ENCODE measurements around the gene OMD. TPM values are rescaled to one million over a fixed set of nuclear protein-coding genes. Genes with fewer than 3 reads are reported as not detected.

The OMD gene
- total and polyA plus RNA-seq, 5 experiments from 2014 or later: not detected

DNA sequence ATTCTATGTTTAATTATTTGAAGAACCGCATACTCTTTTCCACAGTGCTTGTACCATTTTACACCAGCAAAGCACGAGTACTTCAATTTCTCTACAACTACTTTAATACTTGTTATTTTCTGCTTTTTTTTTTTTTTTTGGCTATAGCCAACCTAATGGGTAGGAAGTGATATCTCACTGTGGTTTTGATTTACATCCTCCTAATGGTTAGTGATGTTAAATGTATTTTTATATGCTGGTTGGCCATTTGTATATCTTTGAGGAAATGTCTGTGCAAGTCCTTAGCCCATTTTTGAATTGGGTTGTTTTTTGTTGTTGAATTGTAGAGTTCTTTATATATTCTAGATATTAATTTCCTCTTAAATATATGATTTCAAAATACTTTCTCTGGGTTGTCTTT is 42.5 kb downstream of the OMD start:
- H3K36me3 Mint-ChIP-seq: peaks cover 0 to 5% (median 2%) of the 10 kb centered on the region in 3 donors
- POLR2A ChIA-PET: no interaction called here
- no peak overlapping the region for H3K4me3 Mint-ChIP-seq
- no peak overlapping the region for H3K27ac Mint-ChIP-seq
- ATAC-seq (no peak), DNase-seq (no peak)
- no peaks in the 10 kb centered on the region for H3K27me3 Mint-ChIP-seq
- no peaks in the 10 kb centered on the region for H3K9me3 Mint-ChIP-seq
- H3K4me1 Mint-ChIP-seq: peaks cover 6 to 18% (median 10%) of the 10 kb centered on the region in 4 donors

DNA sequence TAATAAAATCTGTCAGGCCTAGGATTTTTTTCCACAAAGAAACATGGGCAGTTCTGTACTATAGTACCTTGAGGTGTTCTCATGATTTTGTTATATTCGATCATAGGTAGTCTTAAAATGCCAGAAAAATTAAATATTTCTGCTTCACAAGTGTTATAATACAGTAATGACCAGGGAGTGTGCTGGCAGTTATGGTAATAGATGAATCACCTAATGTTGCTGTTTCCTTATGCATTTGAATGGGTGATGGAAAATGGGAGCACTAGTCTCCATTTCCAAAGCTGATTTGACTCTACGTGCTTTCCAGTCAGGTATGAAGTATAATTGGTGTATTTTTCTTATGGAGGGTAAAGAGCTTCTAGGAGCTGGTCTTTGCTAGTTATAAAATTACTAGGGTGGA is 43.7 kb downstream of the OMD start:
- POLR2A ChIA-PET: interaction anchor here (0.5 kb wide), 1 partner anchor 23 kb away, joined by 4 read pairs; no protein-coding TSS in a partner anchor
- no peak overlapping the region for H3K4me3 Mint-ChIP-seq

GRCh38 chr9:92378865-92379560 is 45.3 kb downstream of the OMD start:
- DNase-seq (peak in 1 of 10 donors; percentile 6), ATAC-seq (peak in 1 of 2 donors; percentile 74)
- H3K27ac Mint-ChIP-seq: peak overlapping the region in 3 of 10 donors; percentile 5 to 47 (median 18)
- H3K27me3 Mint-ChIP-seq: no peaks in the 10 kb centered on the region
- H3K9me3 Mint-ChIP-seq: peaks cover 9 to 23% (median 20%) of the 10 kb centered on the region in 9 donors
- H3K4me3 Mint-ChIP-seq: peak overlapping the region in 1 of 10 donors; percentile 25
- peaks cover 8 to 21% (median 19%) of the 10 kb centered on the region in 3 donors for H3K36me3 Mint-ChIP-seq
- H3K4me1 Mint-ChIP-seq: peaks cover 6 to 18% (median 10%) of the 10 kb centered on the region in 4 donors
- POLR2A ChIA-PET: no interaction called here

More for the DNA sequence above, 43.7 kb downstream of the OMD start:
- Mint-ChIP-seq H3K36me3 (peaks cover 2 to 12% (median 10%) of the 10 kb centered on the region in 3 donors), H3K27ac (no peak overlapping the region), H3K9me3 (peaks cover 4 to 10% (median 7%) of the 10 kb centered on the region in 9 donors), H3K27me3 (no peaks in the 10 kb centered on the region), H3K4me1 (peaks cover 6 to 18% (median 10%) of the 10 kb centered on the region in 4 donors)
- DNase-seq (no peak), ATAC-seq (no peak)

GRCh38 chr9:92377876-92378275 is 46.4 kb downstream of the OMD start:
- Mint-ChIP-seq H3K27ac (no peak overlapping the region), H3K36me3 (peaks cover 8 to 26% (median 21%) of the 10 kb centered on the region in 3 donors), H3K27me3 (no peaks in the 10 kb centered on the region), H3K4me1 (peaks cover 6 to 18% (median 10%) of the 10 kb centered on the region in 4 donors), H3K9me3 (peaks cover 9 to 35% (median 23%) of the 10 kb centered on the region in 9 donors), H3K4me3 (no peak overlapping the region)
- POLR2A ChIA-PET: no interaction called here
- no peak for DNase-seq
- no peak for ATAC-seq

DNA sequence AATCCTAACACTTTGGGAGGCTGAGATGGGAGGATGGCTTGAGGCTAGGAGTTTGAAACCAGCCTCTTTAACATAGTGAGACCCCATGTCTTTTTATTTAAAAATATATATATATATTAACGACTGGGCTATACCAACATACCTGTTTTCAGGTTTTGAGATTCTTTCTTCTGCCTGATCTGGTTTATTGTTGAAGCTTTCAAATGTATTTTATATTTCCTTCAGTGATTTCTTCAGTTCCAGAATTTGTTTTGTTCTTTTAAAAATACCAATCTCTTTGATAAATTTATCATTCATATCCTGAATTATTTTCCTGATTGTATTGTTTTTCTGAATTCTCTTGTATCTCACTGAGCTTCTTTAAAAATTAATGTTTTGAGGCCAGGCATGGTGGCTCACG is 51.1 kb downstream of the OMD start:
- Mint-ChIP-seq H3K27ac (no peak overlapping the region), H3K9me3 (peaks cover 15 to 48% (median 32%) of the 10 kb centered on the region in 9 donors), H3K36me3 (peaks cover 13 to 38% (median 35%) of the 10 kb centered on the region in 3 donors), H3K27me3 (no peaks in the 10 kb centered on the region), H3K4me1 (peaks cover 0 to under 1% (median 0%) of the 10 kb centered on the region in 4 donors), H3K4me3 (no peak overlapping the region)
- POLR2A ChIA-PET: no interaction called here
- ATAC-seq (no peak), DNase-seq (no peak)

DNA sequence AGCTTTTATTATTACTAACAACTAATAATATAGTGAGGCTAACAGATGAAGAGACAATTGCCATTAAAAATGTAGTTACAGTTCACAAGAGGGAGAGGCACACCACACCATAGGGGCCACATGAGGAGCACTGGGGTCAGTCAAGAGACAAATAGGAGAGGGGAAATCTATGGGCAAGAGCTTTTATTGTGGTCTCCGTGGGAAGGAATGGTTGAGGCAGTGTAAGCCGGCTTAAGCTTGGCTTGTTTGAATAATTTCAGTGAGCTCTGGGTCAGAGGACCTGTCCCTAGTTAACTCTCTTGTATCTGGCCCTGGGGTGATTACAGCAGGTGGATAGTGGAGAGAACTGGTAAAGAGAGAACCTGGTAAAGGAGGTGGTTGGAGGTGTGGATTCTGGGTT is 55.2 kb downstream of the OMD start:
- ATAC-seq (no peak), DNase-seq (no peak)
- POLR2A ChIA-PET: no interaction called here
- Mint-ChIP-seq H3K27me3 (no peaks in the 10 kb centered on the region), H3K4me1 (no peaks in the 10 kb centered on the region), H3K27ac (no peak overlapping the region), H3K36me3 (peaks cover 8 to 32% (median 20%) of the 10 kb centered on the region in 3 donors), H3K9me3 (peaks cover 2 to 28% (median 18%) of the 10 kb centered on the region in 9 donors), H3K4me3 (no peak overlapping the region)

Other genes starting within 250 kb of the OMD start
- 100 to 1,000 TPM; 150 to 151 TPM for gene IARS1, start 130.8 kb downstream of the OMD start, total RNA-seq
- 10 to 100 TPM; 62.2 to 75.2 (median 66.5) TPM for gene IARS1, start 130.8 kb downstream of the OMD start, polyA plus RNA-seq
- gene NOL8, start 99.1 kb downstream of the OMD start, total RNA-seq: 100 to 1,000 TPM; 102 to 105 TPM
- gene NOL8, start 99.1 kb downstream of the OMD start, polyA plus RNA-seq: 10 to 100 TPM; 15.0 to 29.1 (median 26.7) TPM
- 1 to 10 TPM; 4.4 TPM for gene CENPP, start 98.5 kb downstream of the OMD start, total RNA-seq
- 1 to 10 TPM; 2.4 to 5.2 (median 3.0) TPM for gene CENPP, start 98.5 kb downstream of the OMD start, polyA plus RNA-seq
- not detected for gene OGN, start 19.9 kb downstream of the OMD start, total RNA-seq
- gene OGN, start 19.9 kb downstream of the OMD start, polyA plus RNA-seq: under 1 TPM in 2 of 3 donors, not detected in 1; 0.08 to 0.11 TPM
- gene ASPN, start 58.0 kb upstream of the OMD start, total RNA-seq: not detected
- not detected for gene ASPN, start 58.0 kb upstream of the OMD start, polyA plus RNA-seq
- not detected for gene ECM2, start 111.5 kb upstream of the OMD start, total RNA-seq
- not detected for gene ECM2, start 111.5 kb upstream of the OMD start, polyA plus RNA-seq
- 1 to 10 TPM; 8.6 to 9.3 TPM for gene IPPK, start 245.7 kb upstream of the OMD start, total RNA-seq
- 1 to 10 TPM; 4.4 to 8.5 (median 5.1) TPM for gene IPPK, start 245.7 kb upstream of the OMD start, polyA plus RNA-seq

All from naive thymus-derived CD8-positive, alpha-beta T cell (primary cell).